ENCODE measurements around the gene TP53INP2.

DNA sequence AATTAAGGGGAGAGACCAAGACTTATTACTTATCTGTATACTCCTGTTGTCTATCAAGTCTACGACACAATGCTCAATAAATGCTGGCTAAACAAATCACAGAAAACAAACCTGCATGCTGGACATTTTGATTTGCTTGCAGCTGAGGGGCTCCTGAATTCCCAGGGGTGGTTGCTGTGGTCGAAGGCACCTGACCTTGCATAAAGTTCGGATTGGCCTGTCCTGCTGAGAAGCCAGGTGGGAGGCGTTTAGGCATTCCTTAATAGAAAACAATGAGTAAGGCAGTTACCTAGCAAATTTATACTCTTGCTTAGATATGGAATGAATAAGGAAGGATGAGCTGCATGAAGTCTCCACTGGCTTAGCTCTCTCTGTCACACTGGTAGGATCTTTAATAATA is 50.5 kb downstream of the TP53INP2 start:
- TF ChIP-seq POLR2A (IDR thresholded peaks at IDR 0.05; ENCODE audit: low read depth, low read length) (no peak), TAF1 (IDR thresholded peaks at IDR 0.05; ENCODE audit: low read depth, low read length) (no peak), POLR2AphosphoS5 (IDR thresholded peaks at IDR 0.05; ENCODE audit: low read depth, low read length) (no peak), PAX5 (IDR thresholded peaks at IDR 0.05; ENCODE audit: insufficient read depth, low read length, severe bottlenecking) (no peak)
